Adrenal gland (tissue), 12 donors: ENCODE measurements around the gene C3orf20. TPM values are rescaled to one million over a fixed set of nuclear protein-coding genes. Genes with fewer than 3 reads are reported as not detected.
"Not testable (repeated sequence)": the region's sequence is repeated elsewhere in the genome, so short reads cannot be mapped to it uniquely, and the experiment has no call there.

Source experiments
- DNase-seq, 7 donors: peaks; one replicate each; pipeline ENCODE4 v3.0.0-alpha.2; 2019 to 2020
- H3K27ac ChIP-seq, 5 donors: fragments of 200-600 bp; sonication (generic) in 4 of 5; 1 replicate in 3 of 5; 2 replicates in 2 of 5; pipeline versions ENCODE4 v1.5.1 to v1.8.0; 2016 to 2020; ENCODE audit warnings: mild to moderate bottlenecking in 1 of 5
- H3K27me3 ChIP-seq: fragments of 200-600 bp; 2 replicates; pipeline ENCODE4 v1.8.0; 2021
- H3K36me3 ChIP-seq, 2 donors: fragments of 200-600 bp; replicated peaks in 1 of 2; 1 replicate in 1 of 2; 2 replicates in 1 of 2; pipeline versions ENCODE4 v1.5.1 to v1.8.0; 2018 to 2022
- H3K4me1 ChIP-seq, 2 donors: fragments of 200-600 bp; replicated peaks in 1 of 2; 1 replicate in 1 of 2; 2 replicates in 1 of 2; pipeline versions ENCODE4 v1.5.1 to v1.8.0; 2018 to 2021
- H3K4me3 ChIP-seq, 4 donors: fragments of 200-600 bp; sonication (generic) in 3 of 4; one replicate each; pipeline ENCODE4 v1.5.1; 2016 to 2018
- H3K9me3 ChIP-seq, 3 donors: fragments of 200-600 bp; sonication (generic) in 1 of 3; replicated peaks in 1 of 3; 1 replicate in 2 of 3; 2 replicates in 1 of 3; pipeline versions ENCODE4 v1.5.1 to v1.8.0; 2016 to 2021
- POLR2A ChIP-seq, 2 donors: fragments of 450-650 bp; IDR thresholded peaks; one replicate each; pipeline ENCODE4 v1.6.1; 2017; ENCODE audit warnings: antibody characterized with exemption in 2 of 2, mild to moderate bottlenecking in 2 of 2, moderate library complexity in 1 of 2
- WGBS, 4 donors: extraction: QIAGEN DNeasy Blood & Tissue Kit in 2 of 4; methylation state at CpG; one replicate each; pipeline versions ENCODE4 v1.1.5 to v1.1.7; 2013 to 2017; 5-methylcytosine and 5-hydroxymethylcytosine counted together
- intact Hi-C, 2 donors: fragments of 100-400 bp; cut with DNase I; formaldehyde crosslinking; loops; one replicate each; pipeline versions ENCODE4 v1.14.1 to v1.15.0; 2022 to 2023
- polyA plus RNA-seq, 3 donors: library from polyadenylated mRNA; stranded (reverse); fragments of 200-250 nt in 2 of 3; fragments of 350-450 nt in 1 of 3; fragmentation: Illumina TruSeq in 1 of 3; extraction: RNeasy Lipid Tissue Mini Kit (QIAGEN cat#74804) in 1 of 3; gene quantifications; one replicate each; pipeline ENCODE4 v1.2.3, GENCODE V29; 2013 to 2014
- total RNA-seq, 9 donors: library from RNA; depleted of rRNA in 4 of 9; stranded (reverse); fragments of >200 nt in 4 of 9; fragments of 120-200 nt in 1 of 9; fragmentation: NEBNext Ultra II Directional in 1 of 9; extraction: Animal tissue kit (Norgen Biotek cat#: 25700) in 1 of 9; gene quantifications; one replicate each; pipeline versions ENCODE4 v1.1.0 to v1.2.4, GENCODE V29; 2013 to 2023
- TF ChIP-seq, protein P1 (sequence below), 6 experiments: fragments of 450-650 bp in 4 of 6; fragments of 200-600 bp in 2 of 6; sonication (generic) in 1 of 6; IDR thresholded peaks; 1 replicate in 5 of 6; 2 replicates in 1 of 6; pipeline versions ENCODE4 v1.5.1 to v1.8.0; 2016 to 2021; ENCODE audit warnings: antibody characterized with exemption in 6 of 6, mild to moderate bottlenecking in 2 of 6, moderate library complexity in 1 of 6
- donor health status: healthy with polysubstance abuse.
- donor health status: Bipolar disorder and iron deficiency.
- donor health status: DM: yes; HTN: yes; CAD: no.
- donor health status: DM: no; HTN: no; CAD: no.
- donor health status: DM: no; HTN: no; CAD: no.
- donor health status: DM: yes; HTN: yes; CAD: no.

C3orf20 gene
- total and polyA plus RNA-seq, 12 donors = 0.07 to 0.39 TPM; not detected in 10

- DNase-seq = no peak
Observed at GRCh38 chr3:14740983-14741382, 66.0 kb downstream of the C3orf20 start.

GRCh38 chr3:14741510-14741909, 66.6 kb downstream of the C3orf20 start:
- no peaks in the 10 kb centered on the region for H3K9me3 ChIP-seq
- H3K4me1 ChIP-seq = no peaks in the 10 kb centered on the region
- H3K27ac ChIP-seq = no peak overlapping the region
- TF ChIP-seq, protein P1, sequence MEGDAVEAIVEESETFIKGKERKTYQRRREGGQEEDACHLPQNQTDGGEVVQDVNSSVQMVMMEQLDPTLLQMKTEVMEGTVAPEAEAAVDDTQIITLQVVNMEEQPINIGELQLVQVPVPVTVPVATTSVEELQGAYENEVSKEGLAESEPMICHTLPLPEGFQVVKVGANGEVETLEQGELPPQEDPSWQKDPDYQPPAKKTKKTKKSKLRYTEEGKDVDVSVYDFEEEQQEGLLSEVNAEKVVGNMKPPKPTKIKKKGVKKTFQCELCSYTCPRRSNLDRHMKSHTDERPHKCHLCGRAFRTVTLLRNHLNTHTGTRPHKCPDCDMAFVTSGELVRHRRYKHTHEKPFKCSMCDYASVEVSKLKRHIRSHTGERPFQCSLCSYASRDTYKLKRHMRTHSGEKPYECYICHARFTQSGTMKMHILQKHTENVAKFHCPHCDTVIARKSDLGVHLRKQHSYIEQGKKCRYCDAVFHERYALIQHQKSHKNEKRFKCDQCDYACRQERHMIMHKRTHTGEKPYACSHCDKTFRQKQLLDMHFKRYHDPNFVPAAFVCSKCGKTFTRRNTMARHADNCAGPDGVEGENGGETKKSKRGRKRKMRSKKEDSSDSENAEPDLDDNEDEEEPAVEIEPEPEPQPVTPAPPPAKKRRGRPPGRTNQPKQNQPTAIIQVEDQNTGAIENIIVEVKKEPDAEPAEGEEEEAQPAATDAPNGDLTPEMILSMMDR (IDR thresholded peaks at IDR 0.05) = no peak
- no peak for TF ChIP-seq POLR2A (IDR thresholded peaks at IDR 0.05)
- no peaks in the 10 kb centered on the region for H3K36me3 ChIP-seq
- no peak for DNase-seq
- WGBS, 4 donors = 57 to 75% (median 74%) methylated on average over 2 of the region's 2 CpGs
- intact Hi-C loops = no loop called here
- H3K27me3 ChIP-seq = no peaks in the 10 kb centered on the region
- no peak overlapping the region for H3K4me3 ChIP-seq

More at GRCh38 chr3:14740983-14741382, 66.0 kb downstream of the C3orf20 start:
- intact Hi-C loops = no loop called here
- WGBS, 4 donors = 57 to 74% (median 66%) methylated on average over 5 of the region's 5 CpGs
- Histone ChIP-seq H3K9me3 (no peaks in the 10 kb centered on the region), H3K27me3 (no peaks in the 10 kb centered on the region), H3K27ac (no peak overlapping the region), H3K4me1 (no peaks in the 10 kb centered on the region), H3K36me3 (no peaks in the 10 kb centered on the region), H3K4me3 (no peak overlapping the region)
- TF ChIP-seq, protein P1 (IDR thresholded peaks at IDR 0.05) = no peak
- no peak for TF ChIP-seq POLR2A (IDR thresholded peaks at IDR 0.05)

- Histone ChIP-seq H3K9me3 (no peaks in the 10 kb centered on the region), H3K36me3 (no peaks in the 10 kb centered on the region), H3K4me1 (no peaks in the 10 kb centered on the region), H3K4me3 (no peak overlapping the region), H3K27me3 (peaks cover 3% of the 10 kb centered on the region), H3K27ac (no peak overlapping the region)
- intact Hi-C loops = no loop called here
- TF ChIP-seq, protein P1 (IDR thresholded peaks at IDR 0.05) = no peak
- TF ChIP-seq POLR2A (IDR thresholded peaks at IDR 0.05) = no peak
- WGBS, 4 donors = 57 to 69% (median 67%) methylated on average over 6 of the region's 6 CpGs
- no peak for DNase-seq
Observed at GRCh38 chr3:14744556-14744955, 69.6 kb downstream of the C3orf20 start.

GRCh38 chr3:14750650-14751049, 75.7 kb downstream of the C3orf20 start:
- intact Hi-C loops = no loop called here
- no peak overlapping the region for H3K27ac ChIP-seq
- no peaks in the 10 kb centered on the region for H3K4me1 ChIP-seq
- whole genome bisulfite sequencing, 4 donors = 57 to 89% (median 77%) methylated on average over 1 of the region's 1 CpG
- H3K9me3 ChIP-seq = peaks cover 0 to 8% (median 0%) of the 10 kb centered on the region in 3 donors
- H3K36me3 ChIP-seq = no peaks in the 10 kb centered on the region
- no peak overlapping the region for H3K4me3 ChIP-seq
- DNase-seq = no peak
- TF ChIP-seq, protein P1 (IDR thresholded peaks at IDR 0.05) = no peak
- TF ChIP-seq POLR2A (IDR thresholded peaks at IDR 0.05) = no peak
- H3K27me3 ChIP-seq = peaks cover 3% of the 10 kb centered on the region

- DNase-seq, H3K9me3 ChIP-seq, intact Hi-C loops, H3K36me3 ChIP-seq, H3K27me3 ChIP-seq, H3K4me1 ChIP-seq, H3K4me3 ChIP-seq, H3K27ac ChIP-seq: not testable (repeated sequence)
Observed at GRCh38 chr3:14752979-14753378, 78.0 kb downstream of the C3orf20 start.
